NCI-H146 treated with DMSO at 0.1 percent for 48 hours (cell line): ENCODE results near the gene GATA6.
A peak's percentile ranks its signal among the peaks of the same experiment; 100 is the strongest.
"Not testable (repeated sequence)": the region's sequence is repeated elsewhere in the genome, so short reads cannot be mapped to it uniquely, and the experiment has no call there.

Source experiments
- DNase-seq: peaks from one replicate; lab custom pipeline; 2025; ENCODE audit not compliant: unreplicated experiment; lab: John Stamatoyannopoulos, UW

The GATA6 gene

DNA sequence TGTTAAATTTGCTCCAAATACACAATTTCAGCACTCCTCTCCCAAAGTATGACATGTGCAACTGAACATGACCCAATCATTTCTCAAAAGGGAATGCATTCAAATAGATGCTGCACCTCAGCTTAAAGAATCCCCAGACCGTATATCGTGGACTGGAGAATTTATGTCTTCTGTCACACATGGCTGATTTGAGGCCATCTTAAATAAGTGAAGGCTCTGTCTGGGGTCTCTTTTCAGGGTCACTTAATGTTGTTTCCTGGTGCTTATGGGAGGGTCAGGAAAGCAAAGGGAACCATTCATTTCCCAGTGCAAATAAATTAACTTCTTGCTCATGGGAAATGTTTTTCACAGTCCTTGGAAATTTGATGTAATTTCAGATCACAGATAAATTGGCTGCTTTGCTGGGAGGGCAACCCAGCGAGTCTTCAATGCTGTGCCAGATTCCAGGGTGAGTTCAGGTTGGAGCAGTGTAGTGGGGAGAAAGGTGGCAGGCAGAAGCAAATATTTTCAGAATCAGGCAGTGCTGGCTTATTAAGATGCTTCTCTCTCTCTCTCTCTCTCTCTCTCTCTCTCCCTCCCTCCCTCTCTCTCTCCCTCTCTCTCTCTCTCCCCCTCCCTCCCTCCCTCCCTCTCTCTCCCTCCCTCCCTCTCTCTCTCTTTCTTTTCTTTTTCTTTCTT lies 34.3 kb downstream of the GATA6 start:
- DNase-seq: no peak

DNA sequence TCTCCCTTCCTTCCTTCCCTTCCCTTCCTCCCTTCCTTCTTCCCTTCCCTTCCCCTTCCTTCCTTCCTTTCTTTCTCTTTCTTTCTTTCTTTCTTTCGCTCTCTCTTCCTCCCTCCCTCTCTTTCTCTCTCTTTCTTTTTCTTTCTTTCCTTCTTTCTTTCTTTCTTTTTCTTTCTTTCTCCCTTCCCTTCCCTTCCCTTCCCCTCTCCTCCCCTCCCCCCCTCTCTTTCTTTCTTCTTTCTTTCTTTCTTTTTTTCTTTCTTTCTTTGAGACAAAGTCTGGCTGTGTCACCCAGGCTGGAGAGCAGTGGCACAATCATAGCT lies 34.8 kb downstream of the GATA6 start:
- DNase-seq: no peak

DNA sequence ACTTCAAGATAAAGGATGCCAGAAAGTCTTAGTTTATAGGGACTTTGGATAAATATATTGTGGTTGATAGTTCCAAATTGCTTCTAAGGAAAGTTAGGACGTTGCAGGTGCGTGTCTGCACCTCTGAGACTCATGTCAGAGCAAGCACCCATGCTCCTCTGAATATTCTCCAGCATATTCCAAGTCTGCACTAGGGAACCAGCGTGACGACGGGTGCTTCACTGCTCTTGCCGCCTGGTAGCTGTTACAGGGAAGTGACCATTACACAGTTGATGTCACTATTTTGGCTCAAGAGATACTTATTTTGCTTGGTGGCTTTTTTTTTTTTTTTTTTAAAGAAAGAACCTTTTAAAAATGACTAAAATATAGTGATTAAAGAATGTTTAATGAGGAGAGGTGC lies 35.6 kb downstream of the GATA6 start:
- no peak for DNase-seq

DNA sequence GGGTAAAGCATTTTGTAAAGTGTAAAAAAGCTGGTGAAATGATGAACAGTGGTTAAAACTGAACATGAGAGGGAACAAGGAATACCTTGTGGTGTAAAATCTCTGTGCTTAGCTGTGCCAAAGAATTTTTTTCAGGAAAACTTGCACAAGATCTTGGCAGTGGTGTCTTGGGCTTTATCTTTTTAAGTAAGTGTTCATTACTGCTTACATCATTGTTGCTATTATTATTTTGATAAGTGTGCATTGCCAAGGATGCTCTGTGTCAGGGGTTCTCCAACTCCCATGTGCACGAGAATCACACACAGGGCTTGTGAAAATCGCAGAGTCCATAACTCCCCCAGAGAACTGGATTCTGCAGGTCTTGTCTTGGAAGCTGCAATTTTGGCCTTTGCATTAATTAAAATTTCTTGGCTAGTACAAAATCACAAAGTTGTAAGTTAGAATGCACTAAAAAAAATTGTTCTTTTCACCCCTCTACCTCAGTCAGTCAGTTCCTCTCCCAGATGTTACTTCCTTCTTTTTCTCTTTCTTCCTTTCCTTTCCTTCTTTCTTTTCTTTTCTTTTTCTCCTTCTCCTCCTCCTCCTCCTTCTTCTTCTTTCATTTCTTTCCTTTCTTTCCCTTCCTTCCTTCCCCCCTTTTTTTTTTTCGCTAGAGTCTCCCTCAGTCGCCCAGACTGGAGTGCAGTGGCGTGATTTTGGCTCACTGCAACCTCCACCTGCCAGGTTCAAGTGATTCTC lies 37.8 kb downstream of the GATA6 start:
- no peak for DNase-seq

DNA sequence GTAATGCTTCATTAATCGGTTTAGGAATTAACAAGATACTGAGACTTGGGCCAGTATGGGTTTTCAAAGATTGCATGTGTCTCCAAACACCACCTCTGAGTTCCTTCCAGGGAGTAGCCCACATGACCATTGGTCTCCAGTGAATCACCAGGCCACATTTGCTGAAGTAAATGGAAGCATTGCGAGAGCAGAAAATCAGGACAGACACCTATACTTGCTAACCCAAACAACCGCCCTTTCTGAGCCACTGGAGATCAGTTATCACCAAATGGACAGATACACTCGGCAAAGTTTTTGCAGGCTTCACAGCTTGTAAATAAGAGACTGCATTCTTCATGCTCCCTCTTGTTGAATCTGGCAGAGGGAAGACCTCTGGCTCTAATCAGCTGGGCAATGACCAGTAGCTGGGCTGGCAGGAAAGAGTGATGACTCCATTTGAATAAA lies 40.9 kb downstream of the GATA6 start:
- no peak for DNase-seq

DNA sequence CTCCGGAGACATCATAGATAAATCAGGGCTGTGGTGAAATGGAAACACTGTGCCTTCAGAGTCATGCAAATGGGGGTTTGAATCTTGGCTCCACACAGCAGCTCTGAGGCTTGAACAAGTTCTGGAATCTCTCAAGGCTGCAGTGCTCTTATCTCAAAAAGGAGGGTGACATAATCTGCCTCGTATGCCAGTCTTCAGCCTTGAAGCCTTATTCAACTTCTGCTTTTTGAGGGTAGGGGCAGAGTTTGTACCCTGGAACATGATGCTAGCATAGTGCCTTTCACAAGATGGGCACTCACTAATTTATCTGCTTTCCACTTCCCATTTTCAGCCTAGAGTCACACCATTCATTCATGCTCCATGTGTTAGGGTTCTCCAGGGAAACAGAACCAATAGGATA lies 42.3 kb downstream of the GATA6 start:
- no peak for DNase-seq

DNA sequence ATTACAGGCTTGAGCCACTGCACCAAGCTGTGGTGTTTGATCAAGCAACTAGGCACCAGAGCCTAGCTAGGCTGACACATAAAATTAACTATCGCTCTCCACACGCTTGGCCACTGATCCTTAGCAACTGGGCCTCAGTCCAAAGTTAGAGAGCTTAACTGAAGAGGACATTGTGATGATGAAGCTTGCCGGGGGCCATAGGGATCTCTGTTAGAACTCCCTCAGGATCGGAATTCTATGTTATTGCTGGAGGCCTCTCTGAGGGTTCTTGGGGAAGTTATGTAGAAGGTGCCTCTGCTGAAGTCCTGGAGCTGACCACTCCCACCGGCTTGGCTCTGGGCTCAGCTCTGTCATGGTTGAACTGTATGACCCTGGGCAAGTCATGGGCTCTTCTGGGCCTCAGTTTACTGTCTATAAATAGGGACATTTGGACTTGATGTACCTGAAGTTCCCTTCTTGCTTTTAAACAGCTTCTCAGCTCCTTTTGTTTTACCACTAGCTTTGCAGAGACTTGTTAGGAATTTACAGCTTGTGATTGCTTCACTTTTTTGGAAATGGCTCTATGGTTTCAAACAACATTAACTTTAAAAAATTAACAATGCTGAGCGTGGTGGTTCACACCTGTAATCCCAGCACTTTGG lies 44.1 kb downstream of the GATA6 start:
- DNase-seq: no peak

DNA sequence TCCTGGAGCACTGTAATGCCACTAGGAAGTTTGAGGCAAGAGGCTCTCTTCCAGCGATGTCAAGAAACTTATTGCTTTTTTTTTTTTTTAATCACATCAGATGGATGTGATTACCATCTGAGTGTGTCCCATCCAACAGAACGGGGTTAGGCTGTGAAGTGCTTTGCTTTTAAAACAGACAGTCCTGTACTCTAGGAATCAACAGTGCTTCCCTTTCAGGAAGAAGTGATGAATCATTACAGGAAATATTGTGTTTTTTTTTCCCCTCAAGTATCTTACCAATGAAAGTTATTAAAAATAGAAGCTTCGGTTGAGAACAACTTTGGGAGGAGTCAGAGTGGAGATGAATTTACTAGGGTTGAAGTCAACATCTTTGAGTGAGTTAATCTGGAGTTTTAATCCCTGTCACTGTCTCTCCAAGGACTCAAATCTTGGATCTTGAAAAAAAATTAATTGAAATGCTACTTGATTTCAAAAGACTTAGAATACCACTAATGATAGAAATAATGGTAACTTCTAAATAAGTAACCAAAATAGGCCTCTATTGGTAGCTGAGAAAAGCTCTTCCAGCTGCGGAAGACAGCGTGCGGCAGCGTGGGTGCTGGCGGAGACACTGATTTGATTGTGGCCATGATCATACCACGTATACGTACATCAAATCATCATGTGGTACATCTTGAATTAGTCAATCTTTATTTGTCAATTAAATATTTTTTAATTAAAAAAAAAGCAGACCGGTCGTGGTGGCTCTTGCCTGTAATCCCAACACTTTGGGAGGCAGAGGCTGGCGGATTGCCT lies 45.5 kb downstream of the GATA6 start:
- no peak for DNase-seq

DNA sequence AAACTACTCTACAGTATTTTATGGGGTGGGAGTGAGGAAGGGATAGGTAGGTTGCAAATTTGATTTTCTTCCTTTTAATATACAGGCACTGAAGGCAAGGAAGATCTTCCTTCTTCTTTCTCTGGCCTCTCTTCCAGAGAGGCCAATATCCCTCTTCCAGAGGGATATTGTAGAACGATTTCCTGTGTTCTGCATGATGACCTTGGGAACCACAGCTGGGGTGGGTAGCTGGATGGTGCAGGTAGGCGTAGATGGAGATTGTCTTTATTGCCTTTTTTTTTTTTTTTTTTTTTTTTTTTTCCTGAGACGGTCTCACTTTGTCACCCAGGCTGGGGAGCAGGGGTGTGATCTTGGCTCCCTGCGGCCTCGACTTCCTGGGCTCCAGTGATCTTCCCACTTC lies 49.4 kb downstream of the GATA6 start:
- DNase-seq: no peak

DNA sequence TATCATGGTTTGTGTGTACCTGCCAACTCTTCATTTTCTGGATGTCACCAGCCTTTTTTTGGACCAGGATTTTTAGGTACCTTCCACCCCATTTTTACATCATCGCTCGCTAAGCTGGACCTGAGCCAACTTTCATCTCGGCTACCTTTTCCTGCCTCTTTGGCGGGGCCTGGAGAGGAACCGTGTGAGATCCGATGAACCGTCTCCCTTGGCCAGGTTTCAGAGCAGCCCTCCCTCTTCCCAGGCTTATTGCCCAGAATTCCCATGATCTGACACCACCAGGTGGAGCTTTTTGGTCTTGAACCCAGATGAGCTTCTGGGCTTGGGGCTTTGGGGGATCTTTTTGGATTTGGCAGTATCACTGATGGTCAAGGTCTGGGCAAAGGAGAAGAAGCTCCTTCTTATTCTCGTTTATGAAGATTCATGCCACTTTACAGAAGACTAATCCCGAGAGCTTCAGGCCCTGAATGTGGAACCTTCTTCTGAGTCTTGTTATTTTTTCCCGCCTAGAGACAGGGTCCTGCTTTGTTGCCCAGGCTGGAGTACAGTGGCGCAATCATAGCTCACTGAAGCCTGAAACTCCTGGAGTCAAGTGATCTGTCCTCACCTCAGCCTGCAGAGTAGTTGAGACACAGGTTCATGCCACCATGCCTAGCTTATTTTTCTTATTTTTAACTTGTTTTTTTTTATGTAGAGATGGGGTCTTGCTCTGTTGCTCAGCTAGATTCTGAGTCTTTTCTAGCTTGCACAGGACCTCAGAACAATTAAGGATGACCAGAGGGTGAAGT lies 50.4 kb downstream of the GATA6 start:
- no peak for DNase-seq

DNA sequence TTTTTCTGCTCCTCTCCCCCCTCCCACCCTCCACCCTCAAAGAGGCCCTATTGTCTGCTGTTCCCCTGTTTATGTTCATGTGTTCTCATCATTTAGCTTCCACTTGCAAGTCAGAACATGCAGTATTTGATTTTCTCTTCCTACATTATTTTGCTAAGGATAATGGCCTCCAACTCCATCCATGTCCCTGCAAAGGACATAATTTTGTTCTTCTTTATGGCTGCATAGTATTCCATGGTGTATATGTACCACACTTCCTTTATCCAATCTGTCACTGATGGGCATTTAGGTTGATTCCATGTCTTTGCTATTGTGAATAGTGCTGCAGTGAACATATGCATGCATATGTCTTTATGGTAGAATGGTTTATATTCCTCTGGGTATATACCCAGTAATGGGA lies 51.2 kb downstream of the GATA6 start:
- DNase-seq: not testable (repeated sequence)

DNA sequence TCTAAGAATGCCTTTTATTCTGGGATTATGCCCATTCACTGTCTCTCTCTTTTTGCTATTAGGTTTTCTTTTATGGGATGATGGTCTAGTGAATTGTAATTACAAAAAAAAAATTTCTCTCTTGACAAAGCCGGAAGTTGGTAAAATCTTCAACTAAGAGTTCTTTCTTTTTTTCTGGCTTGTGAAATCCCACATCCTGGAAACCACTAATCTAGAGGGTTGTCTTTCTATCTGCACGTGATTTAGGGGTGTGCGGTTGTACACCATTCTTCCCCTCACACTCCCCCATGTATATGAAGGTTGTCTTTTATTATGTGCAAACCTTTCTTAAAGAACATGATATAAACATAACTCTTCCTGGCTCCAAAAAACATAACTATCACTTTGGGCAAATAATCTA lies 52.0 kb downstream of the GATA6 start:
- no peak for DNase-seq

DNA sequence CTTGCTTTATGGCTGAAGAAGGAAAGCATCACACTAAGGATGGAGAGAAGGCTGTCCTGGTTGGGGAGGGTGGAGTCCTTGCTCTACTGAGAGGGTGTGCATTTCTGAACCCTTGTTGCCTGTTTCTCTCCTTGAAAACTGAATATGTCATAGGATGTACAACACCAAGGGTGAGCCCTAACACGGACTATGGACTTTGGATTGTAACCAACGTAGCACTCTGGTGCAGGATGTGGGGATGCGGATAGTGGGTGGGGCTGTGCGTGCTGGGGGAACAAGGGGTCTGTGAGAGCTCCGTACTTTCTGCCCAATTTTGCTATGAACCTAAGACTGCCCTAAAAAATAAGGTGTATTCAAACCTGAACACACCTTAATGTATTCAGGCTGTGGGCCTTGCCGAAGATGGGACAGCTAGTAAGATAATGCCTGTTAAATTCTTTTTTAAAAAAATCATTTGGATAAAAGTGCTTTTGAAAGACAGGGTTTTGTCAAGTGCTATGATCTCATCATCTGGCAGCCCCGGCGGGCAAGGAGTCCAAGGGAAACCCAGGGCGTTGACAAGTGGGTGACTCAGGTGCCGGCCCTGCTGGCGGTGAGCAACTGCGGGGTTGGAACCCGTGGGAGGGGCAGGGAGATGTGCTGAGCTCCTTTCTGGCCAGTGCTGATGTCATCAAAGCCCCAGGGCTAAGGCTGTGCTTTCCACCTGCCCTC lies 54.0 kb downstream of the GATA6 start:
- peak; percentile 39 for DNase-seq

DNA sequence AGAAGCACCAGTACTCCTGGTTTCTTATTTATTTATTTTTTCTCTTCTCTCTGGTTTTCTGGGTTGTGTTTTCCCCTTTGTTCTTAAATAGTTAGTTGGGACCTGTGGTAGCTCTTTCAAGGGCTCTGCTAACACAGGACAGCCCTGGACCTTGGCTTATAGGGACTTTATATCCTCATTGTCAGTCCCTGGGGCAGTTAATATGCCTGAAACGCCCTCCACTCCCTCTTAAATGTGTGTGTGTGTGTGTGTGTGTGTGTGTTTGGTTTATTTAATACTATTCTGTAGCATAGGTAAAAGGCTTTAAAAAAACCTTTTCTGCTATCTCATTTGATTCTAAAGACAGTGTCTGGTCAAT lies 54.6 kb downstream of the GATA6 start:
- no peak for DNase-seq

DNA sequence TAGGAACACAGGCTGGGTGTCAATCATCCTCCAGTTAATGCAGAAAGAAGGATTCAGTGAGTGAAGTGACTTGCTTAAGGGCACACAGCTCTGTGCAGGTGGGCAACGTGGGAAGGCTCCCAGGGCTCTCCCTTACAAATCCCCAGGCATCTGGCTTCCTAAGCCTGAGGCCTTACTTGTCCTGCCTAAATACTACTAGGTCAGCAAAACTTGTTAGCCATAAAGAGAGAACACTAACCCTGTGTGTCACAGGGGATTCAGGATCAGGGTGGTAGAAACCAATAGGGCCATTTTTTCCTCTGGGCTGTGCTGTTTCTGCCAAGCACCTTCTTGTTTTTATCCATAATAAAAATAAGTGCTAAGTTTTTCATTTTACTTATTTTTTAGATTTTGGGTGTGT lies 55.0 kb downstream of the GATA6 start:
- DNase-seq: no peak

DNA sequence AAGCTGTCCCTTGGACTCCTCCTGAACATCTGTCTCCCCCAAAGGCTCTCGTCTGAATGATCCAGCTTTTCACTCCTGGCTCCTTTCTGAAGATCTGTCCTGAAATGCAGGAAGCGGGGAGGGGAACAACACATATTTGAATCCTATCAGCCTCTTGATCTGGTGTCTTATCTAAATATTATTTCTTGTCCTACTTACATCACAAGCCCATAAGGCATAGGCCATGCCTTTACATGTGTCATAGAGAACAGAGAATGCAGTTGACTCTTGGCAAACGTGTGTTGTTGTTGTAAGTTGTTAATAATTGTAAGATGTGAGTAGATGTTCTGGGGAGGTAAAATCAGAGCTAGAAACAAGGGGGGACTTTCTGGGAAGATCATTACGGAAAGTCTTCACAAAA lies 57.4 kb downstream of the GATA6 start:
- DNase-seq: no peak

DNA sequence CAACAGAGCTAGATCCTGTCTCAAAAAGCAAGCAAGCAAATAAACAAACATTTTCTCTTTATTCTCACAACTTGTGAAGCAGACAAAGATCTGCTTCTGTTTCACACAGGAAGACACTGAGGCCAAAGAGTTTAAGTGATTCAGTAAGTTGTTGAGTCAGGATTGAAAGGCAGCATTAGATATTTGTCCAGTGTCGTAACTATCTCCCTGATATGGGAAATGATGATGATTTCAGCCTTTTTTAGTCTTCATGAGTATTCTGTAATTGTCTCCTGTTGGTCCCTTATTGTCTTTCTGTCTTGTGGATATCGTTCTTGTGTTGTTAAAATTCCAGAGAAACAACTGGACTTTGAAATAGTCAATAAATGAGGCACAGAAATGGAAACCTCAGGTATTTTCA lies 59.6 kb downstream of the GATA6 start:
- no peak for DNase-seq

DNA sequence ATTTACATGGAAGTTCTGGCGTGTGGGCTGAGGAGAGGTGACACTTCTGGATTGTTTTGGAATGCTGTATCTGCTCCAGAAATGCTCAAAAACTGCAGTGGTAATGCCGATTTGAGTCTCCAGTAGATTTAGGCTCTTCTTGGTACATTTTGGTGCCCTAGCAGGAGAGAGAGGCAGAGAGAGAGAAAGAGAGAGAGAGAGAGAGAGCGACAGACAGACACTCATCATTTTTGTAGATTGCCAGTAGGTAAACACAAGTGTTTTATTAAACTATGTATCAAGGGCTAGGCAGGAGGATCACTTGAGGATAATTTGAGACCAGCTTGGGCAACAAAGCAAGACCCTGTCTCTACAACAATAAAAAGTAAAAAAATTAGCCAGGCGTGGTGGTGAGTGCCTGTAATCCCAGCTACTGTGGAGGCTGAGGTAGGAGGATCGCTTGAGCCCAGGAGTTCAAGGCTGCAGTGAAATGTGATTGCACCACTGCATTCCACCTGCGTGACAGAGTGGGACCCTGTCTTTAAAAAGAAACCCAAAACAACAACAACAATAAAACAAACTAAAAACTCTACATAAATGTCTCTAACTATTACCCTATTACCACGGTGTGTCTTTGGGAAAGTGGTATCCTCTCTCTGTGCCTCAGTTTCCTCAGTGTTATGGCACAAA lies 60.2 kb downstream of the GATA6 start:
- DNase-seq: no peak

DNA sequence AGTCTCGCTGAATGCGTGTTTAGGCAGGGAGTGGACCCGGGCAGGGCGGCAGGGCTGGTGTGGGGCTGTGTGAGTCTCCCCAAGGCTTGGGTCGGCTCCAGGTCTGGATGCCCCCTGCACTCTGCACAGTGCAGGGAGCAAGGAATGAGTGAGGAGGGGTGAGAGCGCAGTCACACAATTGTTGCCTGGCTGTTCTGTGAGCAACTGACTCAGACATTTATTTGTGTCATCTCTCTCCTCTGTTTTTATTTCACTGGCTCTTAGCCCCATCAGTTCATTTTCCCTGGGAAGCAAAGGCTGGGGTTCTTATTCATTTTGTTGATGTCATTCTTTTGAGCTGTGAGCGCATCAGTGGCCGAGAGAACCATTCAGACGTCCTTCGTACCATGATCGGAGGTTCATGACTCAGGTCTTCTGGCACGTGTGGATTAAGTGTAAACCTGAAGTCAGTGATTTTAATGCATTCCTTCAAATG lies 61.1 kb downstream of the GATA6 start:
- no peak for DNase-seq

DNA sequence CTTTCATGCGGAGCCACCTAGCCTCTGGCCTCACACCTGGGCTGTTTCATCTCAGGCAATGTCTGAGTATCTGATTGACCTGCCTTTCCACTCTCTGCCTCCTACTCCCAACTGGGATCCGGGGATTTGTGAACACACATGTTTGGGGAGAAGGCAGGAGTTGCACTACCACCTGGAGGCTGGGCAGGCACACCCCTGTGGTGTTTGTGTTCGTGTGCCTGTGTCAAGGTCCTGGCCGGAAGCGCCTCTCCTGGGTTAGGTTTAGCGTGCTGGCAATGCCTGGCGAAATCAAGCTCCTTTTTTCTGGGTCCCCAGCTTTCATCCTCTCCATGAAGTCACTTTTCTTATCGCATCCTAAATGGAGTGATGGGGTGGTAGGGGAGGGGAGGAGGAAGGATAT lies 63.9 kb downstream of the GATA6 start:
- peak; percentile 32 for DNase-seq
